Prostate gland (tissue), 2 donors: ENCODE results near the gene ACY1.

Experiments
- POLR2A ChIP-seq: fragments of 450-650 bp; IDR thresholded peaks from one replicate; pipeline ENCODE4 v1.6.1; 2016; ENCODE audit warnings: antibody characterized with exemption, mild to moderate bottlenecking
- TF ChIP-seq, protein P1 (sequence below), 4 experiments: fragments of 200-600 bp in 2 of 4; fragments of 450-650 bp in 2 of 4; sonication (generic) in 2 of 4; IDR thresholded peaks; 1 replicate in 3 of 4; 2 replicates in 1 of 4; pipeline ENCODE4 v1.5.1; 2016 to 2019; ENCODE audit warnings: antibody characterized with exemption in 4 of 4, mild to moderate bottlenecking in 2 of 4, moderate library complexity in 2 of 4

DNA sequence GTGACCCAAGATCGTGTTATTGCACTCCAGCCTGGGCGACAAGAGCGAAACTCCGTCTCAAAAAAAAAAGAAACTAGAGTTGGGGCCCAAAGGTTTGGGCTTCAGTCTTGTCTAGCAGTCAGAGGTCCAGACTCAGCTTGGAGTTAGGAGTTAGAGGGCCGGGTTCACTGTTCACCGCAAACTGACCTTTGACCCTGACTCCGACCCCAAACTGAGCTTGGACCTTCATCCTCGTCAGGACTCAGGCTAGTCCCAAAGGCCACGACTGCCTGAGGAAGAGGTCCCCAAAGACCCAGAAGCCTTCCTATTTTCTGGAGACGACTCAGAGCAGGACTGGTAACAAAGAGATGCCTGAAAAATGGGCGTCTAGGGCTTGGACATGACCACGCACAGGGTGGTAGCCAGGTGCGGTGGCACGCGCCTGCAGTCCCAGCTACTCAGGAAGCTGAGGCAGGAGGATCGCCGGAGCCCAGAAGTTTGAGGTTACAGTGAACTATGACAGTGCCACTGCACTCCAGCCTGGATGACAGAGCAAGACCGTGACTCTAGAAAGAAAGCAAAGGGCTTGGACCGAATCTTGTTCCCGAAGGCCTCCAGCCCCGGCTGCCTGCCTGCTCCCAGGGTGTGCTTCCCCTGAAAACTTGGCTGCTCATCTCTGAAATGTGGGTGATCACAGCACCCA lies 35.1 kb downstream of the ACY1 start:
- no peak for TF ChIP-seq POLR2A
- TF ChIP-seq, protein P1, sequence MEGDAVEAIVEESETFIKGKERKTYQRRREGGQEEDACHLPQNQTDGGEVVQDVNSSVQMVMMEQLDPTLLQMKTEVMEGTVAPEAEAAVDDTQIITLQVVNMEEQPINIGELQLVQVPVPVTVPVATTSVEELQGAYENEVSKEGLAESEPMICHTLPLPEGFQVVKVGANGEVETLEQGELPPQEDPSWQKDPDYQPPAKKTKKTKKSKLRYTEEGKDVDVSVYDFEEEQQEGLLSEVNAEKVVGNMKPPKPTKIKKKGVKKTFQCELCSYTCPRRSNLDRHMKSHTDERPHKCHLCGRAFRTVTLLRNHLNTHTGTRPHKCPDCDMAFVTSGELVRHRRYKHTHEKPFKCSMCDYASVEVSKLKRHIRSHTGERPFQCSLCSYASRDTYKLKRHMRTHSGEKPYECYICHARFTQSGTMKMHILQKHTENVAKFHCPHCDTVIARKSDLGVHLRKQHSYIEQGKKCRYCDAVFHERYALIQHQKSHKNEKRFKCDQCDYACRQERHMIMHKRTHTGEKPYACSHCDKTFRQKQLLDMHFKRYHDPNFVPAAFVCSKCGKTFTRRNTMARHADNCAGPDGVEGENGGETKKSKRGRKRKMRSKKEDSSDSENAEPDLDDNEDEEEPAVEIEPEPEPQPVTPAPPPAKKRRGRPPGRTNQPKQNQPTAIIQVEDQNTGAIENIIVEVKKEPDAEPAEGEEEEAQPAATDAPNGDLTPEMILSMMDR (IDR thresholded peaks at IDR 0.05): no peak
